HEK293T (cell line): ENCODE results near the gene CCDC38.
A peak's percentile ranks its signal among the peaks of the same experiment; 100 is the strongest.

Experiments used
- CTCF ChIA-PET: fragments of 350-600 bp; formaldehyde crosslinking; extraction: SDS; loops from one replicate; lab custom pipeline; 2021; ENCODE audit warnings: antibody characterized with exemption, inconsistent platforms; lab: Yijun Ruan, JAX
- POLR2A ChIA-PET: fragments of 350-600 bp; formaldehyde crosslinking; extraction: SDS; loops from one replicate; lab custom pipeline; 2020; ENCODE audit warnings: antibody characterized with exemption, inconsistent platforms; lab: Yijun Ruan, JAX
- DNase-seq: peaks from one replicate; pipeline ENCODE4 v3.0.0; 2012; ENCODE audit warnings: mixed read lengths; ENCODE audit errors: extremely low spot score
- ARNT ChIP-seq: fragments of 450-650 bp; IDR thresholded peaks from 2 replicates; pipeline ENCODE4 v1.6.1; 2017; ENCODE audit warnings: mild to moderate bottlenecking
- BHLHE40 ChIP-seq: fragments of 450-650 bp; IDR thresholded peaks from 2 replicates; pipeline ENCODE4 v1.6.1; 2016; ENCODE audit warnings: mild to moderate bottlenecking, moderate library complexity, borderline replicate concordance
- CTBP1 ChIP-seq: fragments of 450-650 bp; IDR thresholded peaks from 2 replicates; pipeline ENCODE4 v1.6.1; 2016; ENCODE audit warnings: borderline replicate concordance
- ELF4 ChIP-seq: fragments of 450-650 bp; IDR thresholded peaks from 2 replicates; pipeline ENCODE4 v1.6.1; 2017; ENCODE audit warnings: antibody characterized with exemption
- FOXA1 ChIP-seq: fragments of 450-650 bp; IDR thresholded peaks from 2 replicates; pipeline ENCODE4 v1.6.1; 2016; ENCODE audit warnings: mild to moderate bottlenecking
- FOXK2 ChIP-seq: fragments of 450-650 bp; IDR thresholded peaks from 2 replicates; pipeline ENCODE4 v1.6.1; 2016; ENCODE audit warnings: mild to moderate bottlenecking
- FOXM1 ChIP-seq: fragments of 450-650 bp; IDR thresholded peaks from 2 replicates; pipeline ENCODE4 v1.6.1; 2017; ENCODE audit warnings: mild to moderate bottlenecking, borderline replicate concordance
- HDGF ChIP-seq: fragments of 450-650 bp; IDR thresholded peaks from 2 replicates; pipeline ENCODE4 v1.6.1; 2017; ENCODE audit warnings: antibody characterized with exemption, borderline replicate concordance
- L3MBTL2 ChIP-seq: fragments of 450-650 bp; conservative IDR thresholded peaks from 2 replicates; pipeline ENCODE4 v1.6.1; 2016; ENCODE audit warnings: mild to moderate bottlenecking
- NFRKB ChIP-seq: fragments of 450-650 bp; IDR thresholded peaks from 2 replicates; pipeline ENCODE4 v1.6.1; 2016; ENCODE audit warnings: mild to moderate bottlenecking, moderate library complexity
- SP1 ChIP-seq: fragments of 450-650 bp; IDR thresholded peaks from 2 replicates; pipeline ENCODE4 v1.6.1; 2017
- SUZ12 ChIP-seq: fragments of 450-650 bp; IDR thresholded peaks from 2 replicates; pipeline ENCODE4 v1.6.1; 2016; ENCODE audit warnings: mild to moderate bottlenecking
- TARDBP ChIP-seq: fragments of 450-650 bp; IDR thresholded peaks from 2 replicates; pipeline ENCODE4 v1.6.1; 2016
- ZNF384 ChIP-seq: fragments of 450-650 bp; IDR thresholded peaks from 2 replicates; pipeline ENCODE4 v1.6.1; 2016
- TF ChIP-seq, protein P1 (sequence below): fragments of 450-650 bp; IDR thresholded peaks from 2 replicates; pipeline ENCODE4 v1.6.1; 2016

Gene CCDC38

DNA sequence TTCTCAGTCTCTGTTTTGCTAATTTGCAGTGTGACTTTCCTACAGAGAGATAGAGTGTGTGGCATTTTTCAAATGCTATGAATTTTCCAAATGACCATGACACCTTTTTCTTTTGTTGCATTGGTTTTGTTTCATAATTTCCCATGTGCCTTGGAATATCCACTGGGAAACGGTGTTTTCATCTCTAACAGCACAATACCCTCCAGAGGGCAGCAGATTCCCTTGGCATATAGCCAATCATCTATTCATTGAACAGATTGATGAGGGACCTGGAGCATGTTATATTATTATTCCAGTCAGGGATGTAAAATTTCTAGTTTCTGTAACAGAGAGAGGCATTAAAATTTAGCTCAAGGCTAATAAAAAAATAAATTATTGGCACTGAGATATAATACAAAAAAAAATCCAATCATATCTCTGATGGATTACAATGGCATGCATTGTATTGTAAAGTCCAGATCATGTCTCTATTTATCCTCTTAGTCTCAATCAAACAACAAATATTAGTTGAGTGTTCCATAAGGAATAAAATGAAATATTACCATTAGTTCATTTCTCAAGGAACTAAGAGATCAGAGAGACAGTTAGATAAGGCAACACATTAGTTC lies 122.2 kb downstream of the CCDC38 start:
- ChIA-PET CTCF (no interaction called here), POLR2A (no interaction called here)
- no peak for TF ChIP-seq FOXA1
- TF ChIP-seq CTBP1, result no peak
- TF ChIP-seq FOXM1, result no peak
- TF ChIP-seq BHLHE40, result no peak
- no peak for TF ChIP-seq NFRKB
- TF ChIP-seq, protein P1, sequence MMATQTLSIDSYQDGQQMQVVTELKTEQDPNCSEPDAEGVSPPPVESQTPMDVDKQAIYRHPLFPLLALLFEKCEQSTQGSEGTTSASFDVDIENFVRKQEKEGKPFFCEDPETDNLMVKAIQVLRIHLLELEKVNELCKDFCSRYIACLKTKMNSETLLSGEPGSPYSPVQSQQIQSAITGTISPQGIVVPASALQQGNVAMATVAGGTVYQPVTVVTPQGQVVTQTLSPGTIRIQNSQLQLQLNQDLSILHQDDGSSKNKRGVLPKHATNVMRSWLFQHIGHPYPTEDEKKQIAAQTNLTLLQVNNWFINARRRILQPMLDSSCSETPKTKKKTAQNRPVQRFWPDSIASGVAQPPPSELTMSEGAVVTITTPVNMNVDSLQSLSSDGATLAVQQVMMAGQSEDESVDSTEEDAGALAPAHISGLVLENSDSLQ, result no peak
- TF ChIP-seq L3MBTL2, result no peak
- no peak for TF ChIP-seq ZNF384
- TF ChIP-seq FOXK2, result no peak
- no peak for TF ChIP-seq SP1
- TF ChIP-seq HDGF, result no peak
- no peak for TF ChIP-seq ELF4
- TF ChIP-seq TARDBP, result no peak
- no peak for TF ChIP-seq ARNT
- TF ChIP-seq SUZ12, result no peak
- DNase-seq, result peak; percentile 63
